GM12873 (cell line): ENCODE results near the gene RABGGTB.

Experiments
- TF ChIP-seq, protein P1 (sequence below): IDR thresholded peaks from 2 replicates; pipeline ENCODE4 v1.5.1; 2012; ENCODE audit warnings: low read depth, mild to moderate bottlenecking, moderate library complexity, low read length, control low read depth; ENCODE audit not compliant: insufficient read depth; ENCODE audit errors: missing control alignments

The RABGGTB gene

DNA sequence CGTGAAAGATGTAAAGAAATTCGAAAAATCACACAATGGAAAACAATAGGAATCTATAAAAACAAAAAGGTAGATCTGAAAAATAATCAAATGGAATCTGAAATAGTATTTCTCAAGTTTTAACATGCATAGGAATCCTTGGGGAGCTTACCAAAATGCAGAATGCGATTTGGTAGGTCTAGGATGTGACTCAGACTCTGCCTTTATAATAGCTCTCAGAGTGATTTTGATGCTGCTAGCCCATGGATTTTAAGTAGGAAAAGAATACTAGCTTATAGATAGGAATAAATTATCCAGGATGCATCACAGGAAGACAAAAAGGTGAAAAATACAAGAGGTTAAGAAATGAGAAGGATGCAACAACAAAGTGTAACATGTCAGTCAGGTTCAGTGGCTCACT is 14.1 kb upstream of the RABGGTB start:
- TF ChIP-seq, protein P1, sequence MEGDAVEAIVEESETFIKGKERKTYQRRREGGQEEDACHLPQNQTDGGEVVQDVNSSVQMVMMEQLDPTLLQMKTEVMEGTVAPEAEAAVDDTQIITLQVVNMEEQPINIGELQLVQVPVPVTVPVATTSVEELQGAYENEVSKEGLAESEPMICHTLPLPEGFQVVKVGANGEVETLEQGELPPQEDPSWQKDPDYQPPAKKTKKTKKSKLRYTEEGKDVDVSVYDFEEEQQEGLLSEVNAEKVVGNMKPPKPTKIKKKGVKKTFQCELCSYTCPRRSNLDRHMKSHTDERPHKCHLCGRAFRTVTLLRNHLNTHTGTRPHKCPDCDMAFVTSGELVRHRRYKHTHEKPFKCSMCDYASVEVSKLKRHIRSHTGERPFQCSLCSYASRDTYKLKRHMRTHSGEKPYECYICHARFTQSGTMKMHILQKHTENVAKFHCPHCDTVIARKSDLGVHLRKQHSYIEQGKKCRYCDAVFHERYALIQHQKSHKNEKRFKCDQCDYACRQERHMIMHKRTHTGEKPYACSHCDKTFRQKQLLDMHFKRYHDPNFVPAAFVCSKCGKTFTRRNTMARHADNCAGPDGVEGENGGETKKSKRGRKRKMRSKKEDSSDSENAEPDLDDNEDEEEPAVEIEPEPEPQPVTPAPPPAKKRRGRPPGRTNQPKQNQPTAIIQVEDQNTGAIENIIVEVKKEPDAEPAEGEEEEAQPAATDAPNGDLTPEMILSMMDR, result no peak

DNA sequence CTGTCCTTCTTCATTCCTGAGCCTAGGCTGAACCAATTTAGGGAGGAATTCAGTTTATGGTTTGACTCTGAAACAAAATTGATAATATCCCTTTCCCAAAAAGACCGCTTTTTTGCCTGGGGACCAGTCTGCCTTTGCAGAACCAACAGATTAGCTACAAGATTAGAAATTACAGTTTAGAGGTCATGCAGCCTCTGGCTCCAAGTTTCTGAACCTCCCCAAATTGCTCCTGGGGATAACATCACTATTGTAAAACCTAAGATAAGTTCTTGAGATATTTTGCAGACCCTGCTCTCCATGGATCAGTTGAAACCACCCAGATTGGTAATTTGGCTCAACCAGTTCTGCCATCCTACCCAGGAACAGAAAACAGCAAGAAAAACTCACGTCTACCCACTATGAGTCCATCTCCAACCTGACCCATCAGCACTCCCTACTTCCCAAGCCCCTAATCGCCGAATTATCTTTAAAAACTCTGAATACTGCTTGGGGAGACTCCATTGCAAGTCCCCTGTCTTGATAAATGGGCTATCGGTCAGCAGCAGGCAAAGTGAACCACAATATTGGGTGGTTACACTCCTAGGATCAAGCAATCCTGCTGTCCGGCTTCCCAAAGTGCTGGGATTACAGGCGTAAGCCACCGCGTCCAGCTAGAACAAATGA is 605 bp upstream of the RABGGTB start:
- TF ChIP-seq, protein P1, result no peak

DNA sequence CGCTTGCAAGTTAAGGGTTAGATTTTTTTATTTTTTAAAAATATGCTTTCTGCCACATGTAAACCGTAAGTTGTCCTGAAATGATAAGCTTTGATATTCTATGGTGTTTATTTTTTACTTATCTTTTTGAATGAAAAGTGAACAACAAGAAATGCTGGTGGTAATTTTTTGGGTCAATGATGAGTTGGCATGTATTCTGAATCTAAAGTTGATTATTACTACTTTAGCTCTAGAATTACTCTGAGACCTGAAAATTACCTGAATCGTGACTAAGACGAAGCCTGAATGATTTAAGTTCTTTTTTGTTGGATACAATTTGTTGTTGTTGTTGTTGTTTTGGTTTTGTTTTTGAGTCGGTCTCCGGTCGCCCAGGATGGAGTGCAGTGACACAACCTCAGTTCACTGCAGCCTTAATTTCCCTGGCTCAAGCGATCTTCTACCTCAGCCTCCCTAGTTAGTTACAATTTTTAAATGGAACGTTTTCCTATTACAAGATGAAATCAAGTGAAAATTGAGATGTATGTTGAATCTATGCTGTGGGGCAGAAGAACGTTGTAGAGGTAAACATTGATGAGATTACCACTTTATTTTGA is 941 bp downstream of the RABGGTB start:
- TF ChIP-seq, protein P1, result no peak

DNA sequence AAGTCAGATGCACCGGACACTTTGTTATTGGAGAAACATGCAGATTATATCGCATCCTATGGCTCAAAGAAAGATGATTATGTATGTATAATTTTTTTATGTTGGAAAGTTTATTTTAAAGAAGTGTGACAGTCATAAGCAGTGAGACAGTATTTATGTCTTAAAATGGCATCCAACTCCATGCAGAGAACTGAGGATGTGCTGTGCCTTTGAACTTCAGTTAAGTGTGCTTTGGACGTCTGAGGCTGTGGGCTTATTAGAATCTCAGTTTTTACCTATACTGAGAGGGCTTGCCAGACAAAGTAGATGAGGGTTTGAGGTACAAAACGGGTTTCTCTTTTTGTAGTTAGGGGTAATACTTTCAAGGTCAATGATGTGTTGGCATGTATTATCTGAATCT is 1.5 kb downstream of the RABGGTB start:
- TF ChIP-seq, protein P1, result no peak

DNA sequence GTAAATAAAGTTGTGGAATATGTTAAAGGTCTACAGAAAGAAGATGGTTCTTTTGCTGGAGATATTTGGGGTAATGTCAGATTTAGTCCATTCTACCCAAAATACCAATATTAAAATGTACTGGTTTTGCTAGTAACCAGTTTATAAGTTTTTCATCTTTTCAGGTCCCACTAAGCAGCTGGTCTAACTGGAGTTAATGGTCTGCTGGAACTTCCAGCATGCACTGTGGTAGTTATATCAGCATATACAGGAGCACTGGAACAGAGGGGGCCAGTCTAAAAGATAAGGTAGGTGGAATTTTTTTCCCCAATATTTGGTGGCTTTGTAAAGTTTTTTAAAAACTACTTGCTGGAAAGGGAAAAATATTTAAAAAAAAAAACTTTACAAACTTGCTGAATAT is 3.9 kb downstream of the RABGGTB start:
- TF ChIP-seq, protein P1, result no peak

DNA sequence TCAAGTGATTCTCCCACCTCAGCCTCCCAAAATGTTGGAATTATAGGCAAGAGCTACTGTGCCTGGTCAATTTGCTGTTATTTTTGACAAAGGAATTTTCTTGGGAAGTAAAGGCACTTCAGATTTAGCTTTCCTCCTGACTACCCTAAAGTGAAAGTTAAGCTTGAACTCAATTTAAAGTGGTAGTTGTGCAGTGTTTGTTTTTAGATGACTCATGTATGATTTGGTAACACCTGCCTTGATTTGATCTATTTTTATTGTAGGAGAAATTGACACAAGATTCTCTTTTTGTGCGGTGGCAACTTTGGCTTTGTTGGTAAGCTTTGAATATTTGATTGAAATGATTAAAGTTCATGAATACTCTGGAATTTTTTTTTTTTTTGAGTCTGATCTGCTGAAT is 5.0 kb downstream of the RABGGTB start:
- TF ChIP-seq, protein P1, result no peak

DNA sequence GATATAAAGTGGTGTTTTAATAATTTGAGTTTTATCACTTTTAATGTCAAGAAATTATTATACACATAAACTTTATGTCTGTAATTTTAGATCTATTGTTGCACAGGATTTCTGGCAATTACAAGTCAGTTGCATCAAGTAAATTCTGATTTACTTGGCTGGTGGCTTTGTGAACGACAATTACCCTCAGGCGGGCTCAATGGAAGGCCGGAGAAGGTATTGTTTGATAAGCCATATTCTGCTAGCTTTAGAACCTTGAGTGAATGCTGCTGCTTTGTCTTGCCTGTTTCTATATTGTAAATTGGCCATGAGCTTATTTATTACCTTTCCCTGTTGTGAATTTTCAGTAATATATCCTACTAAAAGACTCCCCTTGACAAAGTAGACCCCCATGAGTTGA is 6.0 kb downstream of the RABGGTB start:
- TF ChIP-seq, protein P1, result no peak
